HG02943 (cell line): ENCODE results near the gene PRSS53.
"Not testable (repeated sequence)": the region's sequence is repeated elsewhere in the genome, so short reads cannot be mapped to it uniquely, and the experiment has no call there.

Source experiments
- ATAC-seq: cut with Tn5 transposase; IDR thresholded peaks from one replicate; pipeline ENCODE4 v1.9.1; 2021; ENCODE audit warnings: mild to moderate bottlenecking, low read depth, moderate library complexity; ENCODE audit not compliant: unreplicated experiment

PRSS53 gene

GRCh38 chr16:31088459-31089183, at the start of gene PRSS53:
TSS of gene PRSS53 (minus strand) at chr16:31088943. CDS start at chr16:31088809, 134 bp downstream.
- ATAC-seq: no peak

- ATAC-seq: not testable (repeated sequence)
Measured at GRCh38 chr16:31136822-31137499, 48.2 kb upstream of the PRSS53 start.

- ATAC-seq: no peak
Measured at GRCh38 chr16:31136287-31136662, 47.5 kb upstream of the PRSS53 start.

- ATAC-seq: no peak
Measured at GRCh38 chr16:31135535-31136286, 47.0 kb upstream of the PRSS53 start, which contains the start of gene PRSS8. TSS of gene PRSS8 (minus strand) at chr16:31135727. CDS start at chr16:31135498, 229 bp downstream.

GRCh38 chr16:31134625-31135534, 46.1 kb upstream of the PRSS53 start:
- ATAC-seq: no peak

GRCh38 chr16:31134091-31134571, 45.4 kb upstream of the PRSS53 start:
- ATAC-seq: no peak

- ATAC-seq: no peak
Measured at GRCh38 chr16:31133046-31133501, 44.3 kb upstream of the PRSS53 start.

- ATAC-seq: no peak
Measured at GRCh38 chr16:31132303-31132979, 43.7 kb upstream of the PRSS53 start.

GRCh38 chr16:31131841-31132271, 43.1 kb upstream of the PRSS53 start:
- ATAC-seq: no peak

- ATAC-seq: no peak
Measured at GRCh38 chr16:31131416-31131815, 42.7 kb upstream of the PRSS53 start.

- ATAC-seq: no peak
Measured at GRCh38 chr16:31130899-31131298, 42.2 kb upstream of the PRSS53 start.

GRCh38 chr16:31130336-31130891, 41.7 kb upstream of the PRSS53 start:
- no peak for ATAC-seq

GRCh38 chr16:31129568-31130335, 41.0 kb upstream of the PRSS53 start:
- ATAC-seq: no peak

GRCh38 chr16:31128711-31129567, 40.2 kb upstream of the PRSS53 start:
- ATAC-seq: no peak

GRCh38 chr16:31127182-31127581, 38.4 kb upstream of the PRSS53 start:
- no peak for ATAC-seq

- no peak for ATAC-seq
Measured at GRCh38 chr16:31125844-31126243, 37.1 kb upstream of the PRSS53 start.

GRCh38 chr16:31120129-31120528, 31.4 kb upstream of the PRSS53 start:
- ATAC-seq: no peak
